ENCODE data around the gene KRTAP2-3. TPM values are rescaled to one million over a fixed set of nuclear protein-coding genes. Genes with fewer than 3 reads are reported as not detected.

Gene KRTAP2-3
- polyA plus RNA-seq, 2 donors = 0.10 TPM; not detected in 1

Other genes with a start within 250 kb of the KRTAP2-3 start
- gene KRT10, start 237.5 kb downstream of the KRTAP2-3 start, polyA plus RNA-seq = 10 to 100 TPM; 30.1 to 41.2 TPM
- gene KRT12, start 192.9 kb downstream of the KRTAP2-3 start, polyA plus RNA-seq = not detected
- under 1 TPM; 0.07 to 0.28 TPM for gene KRT20, start 174.9 kb downstream of the KRTAP2-3 start, polyA plus RNA-seq
- gene KRT23, start 122.5 kb downstream of the KRTAP2-3 start, polyA plus RNA-seq = 10 to 100 TPM in 1 of 2 donors, 1 to 10 TPM in 1; 5.1 to 23.6 TPM
- not detected for gene KRT39, start 93.2 kb downstream of the KRTAP2-3 start, polyA plus RNA-seq
- under 1 TPM; 0.18 to 0.20 TPM for gene KRT40, start 75.8 kb downstream of the KRTAP2-3 start, polyA plus RNA-seq
- not detected for gene KRTAP3-3, start 66.0 kb downstream of the KRTAP2-3 start, polyA plus RNA-seq
- 10 to 100 TPM in 1 of 2 donors, 1 to 10 TPM in 1; 1.8 to 43.5 TPM for gene KRTAP3-2, start 60.2 kb downstream of the KRTAP2-3 start, polyA plus RNA-seq
- gene KRTAP3-1, start 51.0 kb downstream of the KRTAP2-3 start, polyA plus RNA-seq = under 1 TPM in 1 of 2 donors, not detected in 1; 0.39 TPM
- under 1 TPM in 1 of 2 donors, not detected in 1; 0.09 TPM for gene KRTAP1-5, start 32.9 kb downstream of the KRTAP2-3 start, polyA plus RNA-seq
- gene KRTAP1-4, start 29.9 kb downstream of the KRTAP2-3 start, polyA plus RNA-seq = not detected
- not detected for gene KRTAP1-3, start 25.2 kb downstream of the KRTAP2-3 start, polyA plus RNA-seq
- gene KRTAP1-1, start 18.7 kb downstream of the KRTAP2-3 start, polyA plus RNA-seq = under 1 TPM; 0.04 to 0.16 TPM
- not detected for gene KRTAP2-1, start 12.8 kb downstream of the KRTAP2-3 start, polyA plus RNA-seq
- not detected for gene KRTAP2-2, start 4.9 kb downstream of the KRTAP2-3 start, polyA plus RNA-seq
- gene KRTAP2-4, start 5.8 kb upstream of the KRTAP2-3 start, polyA plus RNA-seq = not detected
- gene KRTAP4-7, start 24.0 kb upstream of the KRTAP2-3 start, polyA plus RNA-seq = not detected
- not detected for gene KRTAP4-8, start 38.0 kb upstream of the KRTAP2-3 start, polyA plus RNA-seq
- not detected for gene KRTAP4-16, start 42.1 kb upstream of the KRTAP2-3 start, polyA plus RNA-seq
- gene KRTAP4-9, start 45.3 kb upstream of the KRTAP2-3 start, polyA plus RNA-seq = not detected
- gene KRTAP4-11, start 58.3 kb upstream of the KRTAP2-3 start, polyA plus RNA-seq = not detected
- not detected for gene KRTAP4-12, start 64.1 kb upstream of the KRTAP2-3 start, polyA plus RNA-seq
- gene KRTAP4-6, start 80.4 kb upstream of the KRTAP2-3 start, polyA plus RNA-seq = not detected
- not detected for gene KRTAP4-5, start 89.7 kb upstream of the KRTAP2-3 start, polyA plus RNA-seq
- gene KRTAP4-4, start 100.6 kb upstream of the KRTAP2-3 start, polyA plus RNA-seq = not detected
- gene KRTAP4-3, start 108.1 kb upstream of the KRTAP2-3 start, polyA plus RNA-seq = not detected
- not detected for gene KRTAP4-2, start 118.1 kb upstream of the KRTAP2-3 start, polyA plus RNA-seq
- not detected for gene KRTAP4-1, start 124.8 kb upstream of the KRTAP2-3 start, polyA plus RNA-seq
- not detected for gene KRTAP9-1, start 129.8 kb upstream of the KRTAP2-3 start, polyA plus RNA-seq
- not detected for gene KRTAP9-2, start 166.5 kb upstream of the KRTAP2-3 start, polyA plus RNA-seq
- not detected for gene KRTAP9-3, start 172.3 kb upstream of the KRTAP2-3 start, polyA plus RNA-seq
- gene KRTAP9-8, start 177.9 kb upstream of the KRTAP2-3 start, polyA plus RNA-seq = not detected
- not detected for gene KRTAP9-4, start 189.6 kb upstream of the KRTAP2-3 start, polyA plus RNA-seq
- gene KRTAP9-9, start 195.3 kb upstream of the KRTAP2-3 start, polyA plus RNA-seq = not detected
- gene KRTAP9-6, start 205.3 kb upstream of the KRTAP2-3 start, polyA plus RNA-seq = not detected
- gene KRTAP9-7, start 215.6 kb upstream of the KRTAP2-3 start, polyA plus RNA-seq = not detected
- not detected for gene KRTAP29-1, start 242.7 kb upstream of the KRTAP2-3 start, polyA plus RNA-seq
- gene KRTAP16-1, start 249.2 kb upstream of the KRTAP2-3 start, polyA plus RNA-seq = not detected